ENCODE data around the gene RFTN2. TPM values are rescaled to one million over a fixed set of nuclear protein-coding genes. Genes with fewer than 3 reads are reported as not detected.

The RFTN2 gene
- total and polyA plus RNA-seq, 2 of the 13 experiments (the other 11 are each of a cell fraction or from before 2014, with no cell fraction given), result not detected

DNA sequence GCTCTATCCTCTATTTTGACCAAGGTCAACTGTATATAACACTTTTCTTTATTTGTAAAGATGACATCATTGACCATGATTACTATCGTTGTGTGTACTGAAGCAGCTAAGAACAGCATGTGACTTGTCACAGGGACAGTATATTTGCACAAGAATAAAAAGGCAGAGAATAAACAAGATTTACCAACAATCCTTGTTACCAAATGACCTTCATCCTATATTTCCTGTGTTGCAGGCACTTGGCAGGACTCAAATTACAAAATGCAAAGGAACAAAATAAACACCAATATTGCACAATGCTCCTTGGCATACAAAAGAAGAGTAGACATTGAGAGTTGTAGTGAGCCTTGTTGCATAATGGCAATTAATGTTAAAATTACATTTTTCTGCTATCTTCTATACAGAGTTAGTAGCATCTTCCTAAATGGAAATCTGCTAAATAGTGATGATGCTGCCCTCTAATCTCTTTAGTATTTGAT lies 61.8 kb downstream of the RFTN2 start (continued):
- TF ChIP-seq, protein P1, sequence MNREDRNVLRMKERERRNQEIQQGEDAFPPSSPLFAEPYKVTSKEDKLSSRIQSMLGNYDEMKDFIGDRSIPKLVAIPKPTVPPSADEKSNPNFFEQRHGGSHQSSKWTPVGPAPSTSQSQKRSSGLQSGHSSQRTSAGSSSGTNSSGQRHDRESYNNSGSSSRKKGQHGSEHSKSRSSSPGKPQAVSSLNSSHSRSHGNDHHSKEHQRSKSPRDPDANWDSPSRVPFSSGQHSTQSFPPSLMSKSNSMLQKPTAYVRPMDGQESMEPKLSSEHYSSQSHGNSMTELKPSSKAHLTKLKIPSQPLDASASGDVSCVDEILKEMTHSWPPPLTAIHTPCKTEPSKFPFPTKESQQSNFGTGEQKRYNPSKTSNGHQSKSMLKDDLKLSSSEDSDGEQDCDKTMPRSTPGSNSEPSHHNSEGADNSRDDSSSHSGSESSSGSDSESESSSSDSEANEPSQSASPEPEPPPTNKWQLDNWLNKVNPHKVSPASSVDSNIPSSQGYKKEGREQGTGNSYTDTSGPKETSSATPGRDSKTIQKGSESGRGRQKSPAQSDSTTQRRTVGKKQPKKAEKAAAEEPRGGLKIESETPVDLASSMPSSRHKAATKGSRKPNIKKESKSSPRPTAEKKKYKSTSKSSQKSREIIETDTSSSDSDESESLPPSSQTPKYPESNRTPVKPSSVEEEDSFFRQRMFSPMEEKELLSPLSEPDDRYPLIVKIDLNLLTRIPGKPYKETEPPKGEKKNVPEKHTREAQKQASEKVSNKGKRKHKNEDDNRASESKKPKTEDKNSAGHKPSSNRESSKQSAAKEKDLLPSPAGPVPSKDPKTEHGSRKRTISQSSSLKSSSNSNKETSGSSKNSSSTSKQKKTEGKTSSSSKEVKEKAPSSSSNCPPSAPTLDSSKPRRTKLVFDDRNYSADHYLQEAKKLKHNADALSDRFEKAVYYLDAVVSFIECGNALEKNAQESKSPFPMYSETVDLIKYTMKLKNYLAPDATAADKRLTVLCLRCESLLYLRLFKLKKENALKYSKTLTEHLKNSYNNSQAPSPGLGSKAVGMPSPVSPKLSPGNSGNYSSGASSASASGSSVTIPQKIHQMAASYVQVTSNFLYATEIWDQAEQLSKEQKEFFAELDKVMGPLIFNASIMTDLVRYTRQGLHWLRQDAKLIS (CRISPR knock-in tag; IDR thresholded peaks at IDR 0.05), result no peak
- peak; percentile 99 for TF ChIP-seq FOXA1 (IDR thresholded peaks at IDR 0.05)
- peak; percentile 100 for TF ChIP-seq FOXA1 (CRISPR knock-in tag; IDR thresholded peaks at IDR 0.05)
- TF ChIP-seq SIX4 (CRISPR knock-in tag; IDR thresholded peaks at IDR 0.05), result peak; percentile 100
- no peak for TF ChIP-seq HNRNPK (IDR thresholded peaks at IDR 0.05; ENCODE audit: low read depth, low read length, poor library complexity, severe bottlenecking)
- TF ChIP-seq ZNF530 (CRISPR knock-in tag; IDR thresholded peaks at IDR 0.05; ENCODE audit: low read depth), result no peak
- TF ChIP-seq THYN1 (CRISPR knock-in tag; IDR thresholded peaks at IDR 0.05; ENCODE audit: borderline replicate concordance, low read depth), result no peak
- TF ChIP-seq NKX3-1 (CRISPR knock-in tag; IDR thresholded peaks at IDR 0.05), result peak; percentile 97
- no peak for TF ChIP-seq ZNF619 (CRISPR knock-in tag; IDR thresholded peaks at IDR 0.05)
- no peak for TF ChIP-seq CCAR2 (optimal IDR thresholded peaks at IDR 0.05; ENCODE audit: low read depth, low read length)
- TF ChIP-seq EEA1 (CRISPR knock-in tag; IDR thresholded peaks at IDR 0.05; ENCODE audit: borderline replicate concordance), result no peak
- no peak for TF ChIP-seq ZFP90 (CRISPR knock-in tag; IDR thresholded peaks at IDR 0.05; ENCODE audit: borderline replicate concordance)
- peak; percentile 94 for TF ChIP-seq KAT8 (CRISPR knock-in tag; IDR thresholded peaks at IDR 0.05)
- TF ChIP-seq HNRNPUL1 (IDR thresholded peaks at IDR 0.05; ENCODE audit: low read depth, low read length), result no peak
- TF ChIP-seq, protein P2, sequence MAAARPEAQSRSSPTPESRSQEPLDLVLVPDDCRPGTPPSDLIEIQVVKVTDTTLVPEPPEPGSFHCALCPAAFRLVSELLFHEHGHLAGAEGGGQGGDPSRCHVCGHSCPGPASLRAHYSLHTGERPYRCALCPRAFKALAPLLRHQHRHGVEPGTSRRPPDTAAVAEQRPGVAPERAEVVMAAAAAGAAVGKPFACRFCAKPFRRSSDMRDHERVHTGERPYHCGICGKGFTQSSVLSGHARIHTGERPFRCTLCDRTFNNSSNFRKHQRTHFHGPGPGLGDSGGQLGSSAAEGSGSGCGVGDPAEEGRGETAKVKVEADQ (CRISPR knock-in tag; IDR thresholded peaks at IDR 0.05; ENCODE audit: borderline replicate concordance), result no peak
- TF ChIP-seq ZNF678 (CRISPR knock-in tag; IDR thresholded peaks at IDR 0.05), result peak; percentile 42; the same call in 1 of the 2 replicates
- TF ChIP-seq HMG20B (CRISPR knock-in tag; conservative IDR thresholded peaks at IDR 0.05), result peak; percentile 99
- peak; percentile 88; the same call in 1 of the 2 replicates for TF ChIP-seq KLF9 (CRISPR knock-in tag; IDR thresholded peaks at IDR 0.05; ENCODE audit: low read depth)
- TF ChIP-seq, protein P3, sequence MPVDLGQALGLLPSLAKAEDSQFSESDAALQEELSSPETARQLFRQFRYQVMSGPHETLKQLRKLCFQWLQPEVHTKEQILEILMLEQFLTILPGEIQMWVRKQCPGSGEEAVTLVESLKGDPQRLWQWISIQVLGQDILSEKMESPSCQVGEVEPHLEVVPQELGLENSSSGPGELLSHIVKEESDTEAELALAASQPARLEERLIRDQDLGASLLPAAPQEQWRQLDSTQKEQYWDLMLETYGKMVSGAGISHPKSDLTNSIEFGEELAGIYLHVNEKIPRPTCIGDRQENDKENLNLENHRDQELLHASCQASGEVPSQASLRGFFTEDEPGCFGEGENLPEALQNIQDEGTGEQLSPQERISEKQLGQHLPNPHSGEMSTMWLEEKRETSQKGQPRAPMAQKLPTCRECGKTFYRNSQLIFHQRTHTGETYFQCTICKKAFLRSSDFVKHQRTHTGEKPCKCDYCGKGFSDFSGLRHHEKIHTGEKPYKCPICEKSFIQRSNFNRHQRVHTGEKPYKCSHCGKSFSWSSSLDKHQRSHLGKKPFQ (CRISPR knock-in tag; IDR thresholded peaks at IDR 0.05; ENCODE audit: insufficient replicate concordance), result peak; percentile 73
- peak; percentile 91 to 96 for TF ChIP-seq NR2F1 (CRISPR knock-in tag; IDR thresholded peaks at IDR 0.05)
- TF ChIP-seq ARID2 (CRISPR knock-in tag; IDR thresholded peaks at IDR 0.05; ENCODE audit: borderline replicate concordance), result no peak
- TF ChIP-seq AGO1 (IDR thresholded peaks at IDR 0.05; ENCODE audit: low read depth, low read length, poor library complexity, severe bottlenecking), result no peak
- peak; percentile 76; the same call in 1 of the 2 replicates for TF ChIP-seq HNF4G (IDR thresholded peaks at IDR 0.05; ENCODE audit: borderline replicate concordance, low read depth, low read length)
- TF ChIP-seq HNF4G (CRISPR knock-in tag; IDR thresholded peaks at IDR 0.05; ENCODE audit: borderline replicate concordance, low read depth), result 0 out of 2 replicates have a peak, but pooled peaks have one; percentile 69
- TF ChIP-seq PAF1 (CRISPR knock-in tag; IDR thresholded peaks at IDR 0.05), result no peak
- no peak for TF ChIP-seq ZNF225 (CRISPR knock-in tag; IDR thresholded peaks at IDR 0.05)

All from HepG2 (cell line).